Endothelial cell of umbilical vein (primary cell): Measurements from ENCODE around the gene IPO5. TPM values are rescaled to one million over a fixed set of nuclear protein-coding genes. Genes with fewer than 3 reads are reported as not detected.

Experiments used
- BruUV-seq: library from RNA; stranded (reverse); fragments of 400-500 nt; replicated peaks from 2 replicates; lab custom pipeline; 2021; lab: Mats Ljungman, UMichigan
- CTCF ChIA-PET: fragments of 300-600, 350-600 bp; sonication (Branson Sonifier 250); formaldehyde crosslinking; loops from one replicate; lab custom pipeline; 2021; ENCODE audit warnings: antibody characterized with exemption, inconsistent platforms; lab: Charles Lee
- POLR2A ChIA-PET: fragments of 300-600, 350-600 bp; sonication (Branson Sonifier 250); formaldehyde crosslinking; loops from one replicate; lab custom pipeline; 2021; ENCODE audit warnings: antibody characterized with exemption, inconsistent platforms; lab: Charles Lee
- DNase-seq: peaks from one replicate; pipeline ENCODE4 v3.0.0-alpha.2; 2011; ENCODE audit warnings: low read depth, low spot score
- FAIRE-seq: peaks from 2 replicates; lab custom pipeline; 2011; peaks lifted over from hg19 to GRCh38; lab: Jason Lieb, UNC
- H2AFZ ChIP-seq: 2 replicates; pipeline ENCODE4 v1.6.0; 2012; ENCODE audit warnings: low read depth, low read length, control low read depth, inconsistent platforms
- H3K27ac ChIP-seq: 2 replicates; pipeline ENCODE4 v1.5.1; 2011; ENCODE audit warnings: low read depth, mild to moderate bottlenecking, control low read depth, low read length, moderate library complexity; ENCODE audit not compliant: insufficient read depth
- H3K27me3 ChIP-seq, 2 experiments: 2 replicates each; pipeline versions ENCODE4 v1.6.0 to v1.6.1; 2011; ENCODE audit warnings: low read length in 2 of 2, mixed read lengths in 1 of 2; ENCODE audit not compliant: control insufficient read depth in 2 of 2, insufficient read depth in 2 of 2
- H3K36me3 ChIP-seq, 2 experiments: 2 replicates in 1 of 2; 3 replicates in 1 of 2; pipeline ENCODE4 v1.5.1; 2011; ENCODE audit warnings: low read length in 2 of 2, mild to moderate bottlenecking in 1 of 2, moderate library complexity in 1 of 2; ENCODE audit not compliant: control insufficient read depth in 2 of 2, insufficient read depth in 2 of 2; ENCODE audit errors: extremely low read depth in 1 of 2
- H3K4me1 ChIP-seq: 3 replicates; pipeline ENCODE4 v1.5.1; 2011; ENCODE audit warnings: mild to moderate bottlenecking, low read length; ENCODE audit not compliant: control insufficient read depth, insufficient read depth; ENCODE audit errors: extremely low read depth
- H3K4me2 ChIP-seq: 2 replicates; pipeline ENCODE4 v1.6.1; 2011; ENCODE audit warnings: low read length, control low read depth, mixed read lengths; ENCODE audit not compliant: insufficient read depth
- H3K4me3 ChIP-seq, 3 experiments: fragments of 200-600 bp in 1 of 3; sonication (generic), shearing (Covaris generic) in 1 of 3; replicated peaks in 1 of 3; 2 replicates each; pipeline ENCODE4 v1.5.1; 2011 to 2016; ENCODE audit warnings: control low read depth in 3 of 3, low read length in 3 of 3, mild to moderate bottlenecking in 2 of 3, inconsistent platforms in 1 of 3, low read depth in 1 of 3, moderate library complexity in 1 of 3; ENCODE audit not compliant: insufficient read depth in 1 of 3
- H3K79me2 ChIP-seq: 2 replicates; pipeline ENCODE4 v1.6.0; 2012; ENCODE audit warnings: low read length, inconsistent platforms; ENCODE audit not compliant: control insufficient read depth, insufficient read depth
- H3K9ac ChIP-seq: replicated peaks from 2 replicates; pipeline ENCODE3; 2011; ENCODE audit warnings: low read length, control low read depth; ENCODE audit not compliant: insufficient read depth; ENCODE audit errors: extremely low read depth
- H3K9me1 ChIP-seq: replicated peaks from 3 replicates; pipeline ENCODE4 v1.6.0; 2011; ENCODE audit warnings: mild to moderate bottlenecking, low read length; ENCODE audit not compliant: control insufficient read depth, insufficient read depth; ENCODE audit errors: extremely low read depth
- H3K9me3 ChIP-seq: replicated peaks from 2 replicates; pipeline ENCODE4 v1.5.1; 2012; ENCODE audit warnings: low read length, inconsistent platforms; ENCODE audit not compliant: control insufficient read depth, insufficient read depth
- H4K20me1 ChIP-seq: replicated peaks from 2 replicates; pipeline ENCODE3; 2011; ENCODE audit warnings: mild to moderate bottlenecking, low read length; ENCODE audit not compliant: control insufficient read depth, insufficient read depth; ENCODE audit errors: extremely low read depth
- CTCF ChIP-seq, 2 donors: IDR thresholded peaks; 1 replicate in 1 of 2; 2 replicates in 1 of 2; pipeline ENCODE4 v1.5.1; 2011; ENCODE audit warnings: low read length in 2 of 2, mild to moderate bottlenecking in 2 of 2, moderate library complexity in 2 of 2, control low read depth in 1 of 2, inconsistent platforms in 1 of 2, low read depth in 1 of 2; ENCODE audit not compliant: insufficient read depth in 1 of 2; ENCODE audit errors: extremely low read depth in 1 of 2
- EZH2 ChIP-seq: IDR thresholded peaks from 2 replicates; pipeline ENCODE4 v1.6.1; 2012; ENCODE audit warnings: borderline replicate concordance, low read depth, mild to moderate bottlenecking, moderate library complexity, low read length, inconsistent platforms; ENCODE audit not compliant: severe bottlenecking
- FOS ChIP-seq: IDR thresholded peaks from 2 replicates; pipeline ENCODE4 v1.6.1; 2011; ENCODE audit warnings: mild to moderate bottlenecking, low read length, moderate library complexity, borderline replicate concordance; ENCODE audit not compliant: insufficient read depth
- GATA2 ChIP-seq: IDR thresholded peaks from 2 replicates; pipeline ENCODE4 v1.7.0; 2011; ENCODE audit warnings: low read depth, mild to moderate bottlenecking, moderate library complexity, mixed read lengths, low read length; ENCODE audit not compliant: insufficient read length, insufficient read depth
- JUN ChIP-seq: IDR thresholded peaks from 2 replicates; pipeline ENCODE4 v1.6.1; 2011; ENCODE audit warnings: borderline replicate concordance, low read depth; ENCODE audit not compliant: insufficient read length, insufficient read depth
- MAX ChIP-seq: IDR thresholded peaks from 2 replicates; pipeline ENCODE4 v1.6.1; 2011; ENCODE audit not compliant: insufficient read depth, insufficient read length
- MYC ChIP-seq: IDR thresholded peaks from one replicate; pipeline ENCODE4 v1.6.1; 2011; ENCODE audit warnings: mild to moderate bottlenecking, low read depth, low read length
- POLR2A ChIP-seq: IDR thresholded peaks from 2 replicates; pipeline ENCODE4 v1.6.1; 2012; ENCODE audit warnings: low read depth, mild to moderate bottlenecking, control low read depth, low read length
- POLR2AphosphoS5 ChIP-seq: IDR thresholded peaks from 2 replicates; pipeline ENCODE4 v1.6.1; 2012; ENCODE audit warnings: low read depth, mild to moderate bottlenecking, control low read depth, low read length, moderate library complexity; ENCODE audit not compliant: insufficient read depth
- dilution Hi-C: fragments of 300-500 bp; cut with MboI; formaldehyde crosslinking; loops from one replicate; pipeline ENCODE4 v1.15.0; 2019; ENCODE audit warnings: low sequenced_read_pairs; ENCODE audit not compliant: extremely low pct_ligation_motif_present
- intact Hi-C: fragments of 100-400 bp; cut with micrococcal nuclease; formaldehyde crosslinking; loops from one replicate; pipeline ENCODE4 v1.10.0; 2022
- polyA plus RNA-seq, 4 experiments: library from polyadenylated mRNA; depleted of rRNA in 3 of 4; stranded (reverse) in 3 of 4; unstranded in 1 of 4; fragments of >200 nt; gene quantifications; 2 replicates each; pipeline versions ENCODE4 v1.2.1 to v1.2.3, GENCODE V29; 2011 to 2012; ENCODE audit warnings: missing spikeins in 1 of 4
- total RNA-seq: library from RNA; stranded (reverse); gene quantifications from 2 replicates; pipeline ENCODE4 v1.2.3, GENCODE V29; 2021

Gene IPO5
- total and polyA plus RNA-seq, 2 donors (not counting 3 experiments of a cell fraction or from before 2014, with no cell fraction given): 50.4 to 183 TPM

- dilution Hi-C loops: no loop called here
- FAIRE-seq: no peak
Observed at GRCh38 chr13:97999653-98000052, 46.2 kb downstream of the IPO5 start.

More at GRCh38 chr13:97999653-98000052, 46.2 kb downstream of the IPO5 start:
- H3K36me3 ChIP-seq: peaks cover 16% of the 10 kb centered on the region in 2 experiments
- no peak overlapping the region for H3K9ac ChIP-seq
- H3K9me3 ChIP-seq: no peaks in the 10 kb centered on the region
- TF ChIP-seq MYC: no peak
- TF ChIP-seq FOS: no peak
- no peak for TF ChIP-seq POLR2AphosphoS5
- TF ChIP-seq JUN: no peak
- no peak for TF ChIP-seq MAX
- no peak for TF ChIP-seq CTCF (IDR thresholded peaks at IDR 0.05; ENCODE audit: extremely low read depth in 1 of 2, insufficient read depth in 1 of 2, low read depth in 1 of 2, low read length in 2 of 2)
- no peak for TF ChIP-seq POLR2A
- TF ChIP-seq GATA2: no peak
- no peak for TF ChIP-seq EZH2
- no peaks in the 10 kb centered on the region for H3K79me2 ChIP-seq
- H3K27ac ChIP-seq: no peak overlapping the region
- POLR2A ChIA-PET: no interaction called here
- H3K27me3 ChIP-seq: no peaks in the 10 kb centered on the region
- CTCF ChIA-PET: interaction anchor here (1.1 to 1.5 kb wide), 2 partner anchors 24 to 144 kb away, joined by 3 to 5 read pairs; no protein-coding TSS in a partner anchor
- no peak for DNase-seq
- no TSS peak for BruUV-seq
- no peak overlapping the region for H3K4me3 ChIP-seq
- no peaks in the 10 kb centered on the region for H4K20me1 ChIP-seq
- no peak overlapping the region for H3K4me2 ChIP-seq
- intact Hi-C loops: no loop called here
- no peak overlapping the region for H2AFZ ChIP-seq
- H3K9me1 ChIP-seq: no peaks in the 10 kb centered on the region
- no peaks in the 10 kb centered on the region for H3K4me1 ChIP-seq
